PFSK-1 (cell line): ENCODE data around the gene MED10.

Experiments
- FOXP2 ChIP-seq: optimal IDR thresholded peaks from 2 replicates; pipeline ENCODE3; 2011; ENCODE audit warnings: borderline replicate concordance, control low read depth, inconsistent platforms; ENCODE audit not compliant: insufficient read depth; ENCODE audit errors: extremely low read length, extremely low read depth
- POLR2AphosphoS5 ChIP-seq: IDR thresholded peaks from 2 replicates; pipeline ENCODE4 v1.6.1; 2012; ENCODE audit warnings: low read depth, mild to moderate bottlenecking, control low read depth, low read length, moderate library complexity
- SIN3A ChIP-seq: IDR thresholded peaks from 2 replicates; pipeline ENCODE4 v1.6.1; 2012; ENCODE audit warnings: mild to moderate bottlenecking, low read length, moderate library complexity, borderline replicate concordance; ENCODE audit not compliant: insufficient read depth
- TAF1 ChIP-seq: IDR thresholded peaks from 2 replicates; pipeline ENCODE4 v1.6.1; 2012; ENCODE audit warnings: low read length, control low read depth, borderline replicate concordance; ENCODE audit not compliant: insufficient read depth
- TF ChIP-seq, protein P1 (sequence below), 2 experiments: IDR thresholded peaks; 2 replicates each; pipeline versions ENCODE4 v1.6.1 to v1.8.0; 2011 to 2012; ENCODE audit warnings: low read depth in 2 of 2, low read length in 2 of 2, control low read depth in 1 of 2, inconsistent platforms in 1 of 2, mild to moderate bottlenecking in 1 of 2, moderate library complexity in 1 of 2; ENCODE audit not compliant: insufficient read depth in 1 of 2

Gene MED10

DNA sequence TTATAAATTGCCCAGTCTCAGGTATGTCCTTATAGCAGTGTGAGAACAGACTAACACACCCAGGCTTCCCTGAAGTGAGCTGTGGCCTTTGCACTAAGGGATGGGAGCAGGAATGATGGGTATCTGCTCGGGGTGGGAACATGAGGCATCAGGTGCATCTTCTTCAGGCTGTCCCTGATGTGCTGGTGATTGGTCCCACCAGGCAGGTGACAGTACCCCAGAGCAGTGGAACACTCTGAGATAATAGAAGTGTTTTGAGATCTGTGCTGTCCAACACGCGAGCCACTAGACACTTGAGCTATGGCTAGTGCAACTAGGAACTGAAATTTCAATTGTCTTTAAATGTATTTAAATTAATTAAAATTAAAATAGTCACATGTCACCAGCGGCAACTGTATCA is 12.8 kb upstream of the MED10 start:
- TF ChIP-seq SIN3A (no peak), TAF1 (no peak), FOXP2 (no peak), POLR2AphosphoS5 (no peak)
- TF ChIP-seq, protein P1, sequence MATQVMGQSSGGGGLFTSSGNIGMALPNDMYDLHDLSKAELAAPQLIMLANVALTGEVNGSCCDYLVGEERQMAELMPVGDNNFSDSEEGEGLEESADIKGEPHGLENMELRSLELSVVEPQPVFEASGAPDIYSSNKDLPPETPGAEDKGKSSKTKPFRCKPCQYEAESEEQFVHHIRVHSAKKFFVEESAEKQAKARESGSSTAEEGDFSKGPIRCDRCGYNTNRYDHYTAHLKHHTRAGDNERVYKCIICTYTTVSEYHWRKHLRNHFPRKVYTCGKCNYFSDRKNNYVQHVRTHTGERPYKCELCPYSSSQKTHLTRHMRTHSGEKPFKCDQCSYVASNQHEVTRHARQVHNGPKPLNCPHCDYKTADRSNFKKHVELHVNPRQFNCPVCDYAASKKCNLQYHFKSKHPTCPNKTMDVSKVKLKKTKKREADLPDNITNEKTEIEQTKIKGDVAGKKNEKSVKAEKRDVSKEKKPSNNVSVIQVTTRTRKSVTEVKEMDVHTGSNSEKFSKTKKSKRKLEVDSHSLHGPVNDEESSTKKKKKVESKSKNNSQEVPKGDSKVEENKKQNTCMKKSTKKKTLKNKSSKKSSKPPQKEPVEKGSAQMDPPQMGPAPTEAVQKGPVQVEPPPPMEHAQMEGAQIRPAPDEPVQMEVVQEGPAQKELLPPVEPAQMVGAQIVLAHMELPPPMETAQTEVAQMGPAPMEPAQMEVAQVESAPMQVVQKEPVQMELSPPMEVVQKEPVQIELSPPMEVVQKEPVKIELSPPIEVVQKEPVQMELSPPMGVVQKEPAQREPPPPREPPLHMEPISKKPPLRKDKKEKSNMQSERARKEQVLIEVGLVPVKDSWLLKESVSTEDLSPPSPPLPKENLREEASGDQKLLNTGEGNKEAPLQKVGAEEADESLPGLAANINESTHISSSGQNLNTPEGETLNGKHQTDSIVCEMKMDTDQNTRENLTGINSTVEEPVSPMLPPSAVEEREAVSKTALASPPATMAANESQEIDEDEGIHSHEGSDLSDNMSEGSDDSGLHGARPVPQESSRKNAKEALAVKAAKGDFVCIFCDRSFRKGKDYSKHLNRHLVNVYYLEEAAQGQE (IDR thresholded peaks at IDR 0.05; ENCODE audit: insufficient read depth in 1 of 2, low read depth in 2 of 2, low read length in 2 of 2) = no peak

DNA sequence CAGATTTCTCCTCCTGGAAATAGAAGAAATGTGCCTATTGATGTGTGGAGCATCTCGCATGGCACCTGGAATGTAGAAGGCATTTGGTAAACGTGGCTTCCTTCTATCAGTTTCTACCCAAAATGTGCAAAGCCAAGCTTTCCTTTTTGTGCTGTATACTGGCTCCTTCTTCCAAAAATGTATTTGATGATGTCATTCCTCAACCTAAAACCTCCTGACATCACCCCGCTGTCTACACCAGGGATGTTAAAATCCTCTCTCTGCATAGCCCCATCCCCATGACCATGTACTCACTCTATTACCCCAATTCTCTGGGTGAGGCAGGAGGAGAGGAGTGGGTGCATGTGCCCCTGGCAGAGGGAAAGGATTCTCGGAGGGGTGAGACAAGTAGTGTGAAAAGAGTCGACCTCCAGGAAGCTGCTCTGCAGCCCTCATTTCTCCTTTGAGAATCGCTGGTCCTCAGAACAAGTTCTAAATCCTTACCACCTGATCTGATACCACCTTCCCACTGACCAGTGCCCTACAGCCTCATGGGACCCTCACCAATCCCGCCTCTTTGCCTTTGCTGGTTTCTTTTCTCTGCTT is 11.7 kb upstream of the MED10 start:
- TF ChIP-seq FOXP2 = no peak
- no peak for TF ChIP-seq POLR2AphosphoS5
- no peak for TF ChIP-seq SIN3A
- TF ChIP-seq TAF1 = no peak
- TF ChIP-seq, protein P1 (IDR thresholded peaks at IDR 0.05; ENCODE audit: insufficient read depth in 1 of 2, low read depth in 2 of 2, low read length in 2 of 2) = no peak

DNA sequence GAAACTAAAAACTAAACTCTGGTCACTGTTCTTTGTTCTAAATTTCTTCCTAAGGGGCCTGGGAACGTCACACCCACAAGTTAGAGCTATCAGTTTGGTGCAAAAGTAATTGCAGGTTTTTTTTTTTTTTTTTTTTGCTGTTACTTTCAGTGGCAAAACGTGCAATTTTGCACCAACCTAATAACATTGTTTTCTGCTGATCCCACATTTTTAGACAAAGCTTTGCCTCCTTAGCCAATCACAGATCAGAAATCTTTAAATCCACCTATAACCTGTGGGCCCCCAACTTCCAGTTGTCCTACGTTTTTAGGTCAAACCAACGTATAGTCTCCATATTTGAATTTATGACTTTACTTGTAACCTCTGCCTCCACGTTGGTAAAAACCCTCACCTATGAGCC is 11.1 kb upstream of the MED10 start:
- no peak for TF ChIP-seq FOXP2
- no peak for TF ChIP-seq TAF1
- TF ChIP-seq, protein P1 (IDR thresholded peaks at IDR 0.05; ENCODE audit: insufficient read depth in 1 of 2, low read depth in 2 of 2, low read length in 2 of 2) = no peak
- no peak for TF ChIP-seq SIN3A
- TF ChIP-seq POLR2AphosphoS5 = no peak

DNA sequence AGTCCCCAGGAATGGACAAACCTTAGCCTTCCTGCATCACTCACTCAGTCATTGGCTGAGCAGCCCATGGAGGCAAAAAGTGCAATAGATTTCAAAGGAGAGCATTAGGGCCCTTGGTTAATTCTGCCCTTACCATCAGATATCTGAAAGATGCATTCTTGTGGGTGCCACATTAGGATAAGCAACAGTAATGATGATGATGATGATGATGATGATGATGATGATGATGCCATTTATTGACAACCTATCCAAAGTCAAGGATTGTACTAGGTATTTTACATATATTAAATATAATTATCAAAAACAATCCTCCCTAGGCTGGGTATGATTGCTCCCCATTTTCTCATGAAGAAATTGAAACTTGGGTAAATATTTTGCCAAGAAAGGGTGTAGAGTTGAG is 9.6 kb upstream of the MED10 start:
- TF ChIP-seq TAF1 (no peak), FOXP2 (no peak), SIN3A (no peak), POLR2AphosphoS5 (no peak)
- TF ChIP-seq, protein P1 (IDR thresholded peaks at IDR 0.05; ENCODE audit: insufficient read depth in 1 of 2, low read depth in 2 of 2, low read length in 2 of 2) = no peak

DNA sequence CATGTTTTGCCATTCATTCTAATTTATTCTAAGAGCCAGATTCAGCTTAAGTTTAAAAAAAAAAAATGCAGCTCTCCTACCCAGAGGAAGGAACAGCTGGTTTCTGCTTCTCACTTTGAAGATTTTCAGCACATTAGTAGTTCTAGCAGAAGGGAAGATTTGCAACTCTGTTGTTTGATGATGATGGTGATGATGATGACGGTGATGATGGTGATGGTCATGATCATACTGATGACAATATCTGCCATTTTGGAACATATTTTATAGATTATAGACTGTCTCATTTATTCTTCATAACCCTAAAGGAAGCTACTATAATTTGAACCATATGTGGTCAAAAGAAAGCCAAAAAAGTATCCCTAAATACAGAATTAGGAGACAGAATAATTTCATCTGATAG is 7.9 kb upstream of the MED10 start:
- TF ChIP-seq SIN3A (no peak), FOXP2 (no peak)
